ENCODE measurements around the gene CALML3.
"Not testable (repeated sequence)": the region's sequence is repeated elsewhere in the genome, so short reads cannot be mapped to it uniquely, and the experiment has no call there.

CALML3 gene

GRCh38 chr10:5524641-5525560 lies at the start of gene CALML3:
Gene CALML3 (plus strand): TSS chr10:5524961. CDS start chr10:5525086, 125 bp downstream.
- no peak for DNase-seq (ENCODE audit: low read depth)

GRCh38 chr10:5475088-5475487 lies 49.7 kb upstream of the CALML3 start:
- not testable (repeated sequence) for DNase-seq (ENCODE audit: low read depth)

DNA sequence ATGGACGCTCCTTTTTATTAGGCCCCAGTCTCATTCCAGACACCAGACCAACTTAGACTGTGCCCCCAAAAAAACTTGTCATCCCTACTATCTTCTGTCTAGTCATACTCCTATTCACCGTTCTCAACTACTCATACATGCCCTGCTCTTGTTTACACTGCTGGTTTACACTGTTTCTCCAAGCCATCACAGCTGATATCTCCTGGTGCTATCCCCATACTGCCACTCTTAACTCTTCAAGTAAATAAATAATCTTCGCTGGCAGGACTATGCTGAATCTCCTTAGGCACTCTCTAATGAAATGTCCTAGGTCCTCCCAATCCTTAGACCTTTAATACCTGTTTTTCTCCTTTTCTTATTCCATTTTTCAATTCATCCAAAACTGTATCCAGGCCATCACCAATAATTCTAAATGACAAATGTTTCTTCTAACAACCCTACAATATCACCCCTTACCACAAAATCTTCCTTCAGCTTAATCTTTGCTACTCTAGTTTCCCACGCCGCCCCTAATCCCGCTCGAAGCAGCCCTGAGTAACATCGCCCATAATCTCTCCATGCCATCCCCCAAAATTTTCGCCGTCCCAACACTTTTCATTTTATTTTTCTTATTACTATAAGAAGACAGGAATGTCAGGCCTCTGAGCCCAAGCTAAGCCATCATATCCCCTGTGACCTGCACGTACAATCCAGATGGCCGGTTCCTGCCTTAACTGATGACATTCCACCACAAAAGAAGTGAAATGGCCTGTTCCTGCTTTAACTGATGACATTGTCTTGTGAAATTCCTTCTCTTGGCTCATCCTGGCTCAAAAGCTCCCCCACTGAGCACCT lies 48.6 kb upstream of the CALML3 start:
- DNase-seq (ENCODE audit: low read depth), result not testable (repeated sequence)

- no peak for DNase-seq (ENCODE audit: low read depth)
Observed at GRCh38 chr10:5476918-5477525, 47.7 kb upstream of the CALML3 start.

DNA sequence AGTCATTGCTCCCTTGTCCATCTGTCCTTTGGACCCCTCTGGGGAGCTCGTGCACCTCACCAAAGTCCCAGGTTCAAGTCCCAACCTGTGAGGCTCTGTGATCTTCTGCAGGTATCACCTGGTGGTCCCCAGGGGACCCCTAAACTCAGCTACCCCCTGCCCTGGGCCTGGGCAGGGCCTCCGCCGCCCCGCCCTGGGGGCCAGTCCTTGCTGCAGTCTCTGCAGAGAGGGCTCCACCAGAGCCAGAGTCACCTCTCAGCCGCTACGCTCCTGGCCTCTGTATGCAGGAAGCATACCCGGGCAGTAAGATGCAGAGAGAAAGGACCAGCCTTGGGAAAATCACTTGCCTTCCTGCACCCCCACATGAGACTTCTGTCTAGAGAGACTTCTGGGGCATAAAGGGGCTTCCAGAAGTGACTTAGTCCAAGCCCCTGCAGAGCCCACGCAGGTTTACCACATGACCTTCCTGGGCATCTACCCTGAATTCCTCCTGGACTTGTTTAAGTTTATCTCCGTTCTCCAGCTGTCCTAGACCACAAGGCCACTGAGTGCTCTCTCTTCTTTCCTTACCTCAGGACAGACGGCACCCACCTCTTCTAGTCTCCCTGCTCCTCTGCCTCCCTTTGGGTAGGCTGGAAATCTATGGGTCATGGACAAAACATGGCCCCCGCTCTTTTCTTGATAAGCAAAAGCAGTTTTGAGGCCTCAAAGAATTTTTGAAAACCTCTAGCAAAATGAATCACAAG lies 46.6 kb upstream of the CALML3 start:
- no peak for DNase-seq (ENCODE audit: low read depth)

DNA sequence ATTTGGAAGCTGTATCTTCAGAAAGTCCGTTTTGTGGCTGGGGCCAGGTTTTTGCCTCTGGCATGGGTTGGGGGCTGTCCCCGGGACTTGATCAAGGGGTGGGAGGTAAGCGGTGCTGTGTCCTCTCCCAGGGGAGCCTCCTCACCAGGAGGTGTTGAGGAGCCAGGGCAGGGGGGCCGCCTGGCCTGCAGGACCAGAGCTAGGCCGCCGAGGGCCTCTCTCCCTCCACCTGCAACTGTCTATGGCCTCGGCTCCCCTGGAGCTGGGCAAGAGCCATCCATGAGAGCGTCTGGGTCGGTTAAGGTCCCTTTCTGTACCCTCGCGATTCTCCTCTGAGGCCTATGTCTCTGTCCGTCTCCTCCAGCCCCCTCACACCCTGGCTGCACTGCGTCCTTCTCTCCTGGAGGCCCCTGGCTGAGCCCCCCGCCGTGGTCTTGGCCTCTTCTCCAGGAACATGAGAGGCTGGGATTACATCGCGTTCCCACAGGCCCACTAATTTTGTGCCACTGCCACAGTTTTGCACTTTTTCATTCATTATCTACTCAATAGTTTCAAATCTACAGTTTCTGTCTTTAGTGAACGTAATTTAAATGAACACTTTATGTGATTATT lies 46.0 kb upstream of the CALML3 start:
- DNase-seq (ENCODE audit: low read depth), result no peak

GRCh38 chr10:5479481-5480161 lies 45.1 kb upstream of the CALML3 start:
- no peak for DNase-seq (ENCODE audit: low read depth)

DNA sequence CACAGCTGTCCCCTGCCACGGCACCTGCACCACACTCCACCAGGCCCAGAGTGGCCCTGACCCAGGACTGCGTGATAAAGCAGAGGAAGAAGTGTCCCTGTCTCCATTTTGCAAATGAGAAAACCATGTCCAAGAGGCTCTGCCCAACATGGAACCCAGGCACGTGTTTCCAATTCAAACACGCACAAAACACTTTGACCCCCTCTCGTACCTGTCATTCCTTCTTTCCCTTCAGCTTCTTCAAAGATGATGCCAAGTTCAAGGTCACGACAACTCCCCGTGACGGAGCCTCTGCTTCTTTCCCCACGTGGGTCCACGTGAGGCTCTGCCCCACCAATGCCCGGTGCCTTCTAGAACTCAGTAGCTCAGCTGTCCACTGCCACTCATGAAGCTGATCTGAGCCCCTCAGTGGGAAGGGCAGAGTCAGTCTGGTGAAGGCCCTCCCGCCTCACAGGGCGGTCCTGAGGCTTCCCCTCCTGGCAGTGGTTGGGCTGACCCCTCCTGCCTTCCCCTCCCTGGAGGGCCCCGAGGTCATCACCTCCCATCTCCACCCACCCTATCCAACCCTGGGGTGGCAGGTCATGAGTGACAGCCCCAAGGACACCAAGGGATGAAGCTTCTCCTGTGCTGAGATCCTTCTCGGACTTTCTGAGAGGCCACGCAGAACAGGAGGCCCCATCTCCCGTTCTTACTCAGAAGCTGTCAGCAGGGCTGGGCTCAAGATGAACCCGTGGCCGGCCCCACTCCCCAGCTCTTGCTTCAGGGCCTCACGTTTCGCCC lies 44.4 kb upstream of the CALML3 start:
- DNase-seq (ENCODE audit: low read depth), result no peak

- DNase-seq (ENCODE audit: low read depth), result no peak
Observed at GRCh38 chr10:5481121-5481520, 43.6 kb upstream of the CALML3 start.

DNA sequence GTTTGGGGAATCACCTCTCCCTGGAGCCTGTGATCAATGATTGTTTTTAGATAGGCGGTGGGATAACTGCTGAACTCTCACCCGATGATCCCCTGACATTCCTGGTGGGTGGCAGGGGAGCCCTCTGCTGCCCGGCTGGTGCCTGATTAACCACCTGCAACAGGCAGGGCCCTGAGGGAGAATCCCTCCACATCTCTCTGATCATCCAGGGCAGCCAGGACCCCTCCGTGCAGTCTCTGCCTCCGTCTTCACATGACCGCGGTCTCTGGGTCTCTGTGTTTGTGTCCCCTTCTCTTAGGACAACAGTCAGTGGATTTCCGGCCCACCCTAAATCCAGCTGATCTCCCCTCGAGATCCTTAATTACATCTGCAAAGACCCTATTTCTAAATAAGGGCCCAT lies 42.7 kb upstream of the CALML3 start:
- no peak for DNase-seq (ENCODE audit: low read depth)

GRCh38 chr10:5484205-5484604 lies 40.6 kb upstream of the CALML3 start:
- no peak for DNase-seq (ENCODE audit: low read depth)

- no peak for DNase-seq (ENCODE audit: low read depth)
Observed at GRCh38 chr10:5485290-5485689, 39.5 kb upstream of the CALML3 start.

GRCh38 chr10:5485948-5486852 lies 38.6 kb upstream of the CALML3 start:
- no peak for DNase-seq (ENCODE audit: low read depth)

DNA sequence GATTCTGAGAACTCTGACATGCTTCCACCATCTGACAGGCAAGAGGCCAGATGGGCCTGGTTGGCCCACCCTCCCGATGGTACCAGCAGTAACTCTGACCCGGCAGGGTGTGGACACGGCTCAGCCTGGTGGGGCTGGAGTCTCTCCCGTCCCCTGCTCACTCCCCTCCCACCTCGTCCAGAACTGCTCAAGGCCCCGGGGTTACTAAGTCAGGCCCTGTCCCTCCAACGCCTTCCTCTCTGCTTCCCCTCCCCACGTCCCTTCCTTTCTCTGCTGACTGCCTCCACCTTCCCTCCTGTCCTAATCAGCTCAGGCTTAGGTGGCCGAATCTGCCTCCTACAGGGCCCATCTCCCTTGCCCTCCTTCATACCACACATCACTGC lies 37.9 kb upstream of the CALML3 start:
- no peak for DNase-seq (ENCODE audit: low read depth)

DNA sequence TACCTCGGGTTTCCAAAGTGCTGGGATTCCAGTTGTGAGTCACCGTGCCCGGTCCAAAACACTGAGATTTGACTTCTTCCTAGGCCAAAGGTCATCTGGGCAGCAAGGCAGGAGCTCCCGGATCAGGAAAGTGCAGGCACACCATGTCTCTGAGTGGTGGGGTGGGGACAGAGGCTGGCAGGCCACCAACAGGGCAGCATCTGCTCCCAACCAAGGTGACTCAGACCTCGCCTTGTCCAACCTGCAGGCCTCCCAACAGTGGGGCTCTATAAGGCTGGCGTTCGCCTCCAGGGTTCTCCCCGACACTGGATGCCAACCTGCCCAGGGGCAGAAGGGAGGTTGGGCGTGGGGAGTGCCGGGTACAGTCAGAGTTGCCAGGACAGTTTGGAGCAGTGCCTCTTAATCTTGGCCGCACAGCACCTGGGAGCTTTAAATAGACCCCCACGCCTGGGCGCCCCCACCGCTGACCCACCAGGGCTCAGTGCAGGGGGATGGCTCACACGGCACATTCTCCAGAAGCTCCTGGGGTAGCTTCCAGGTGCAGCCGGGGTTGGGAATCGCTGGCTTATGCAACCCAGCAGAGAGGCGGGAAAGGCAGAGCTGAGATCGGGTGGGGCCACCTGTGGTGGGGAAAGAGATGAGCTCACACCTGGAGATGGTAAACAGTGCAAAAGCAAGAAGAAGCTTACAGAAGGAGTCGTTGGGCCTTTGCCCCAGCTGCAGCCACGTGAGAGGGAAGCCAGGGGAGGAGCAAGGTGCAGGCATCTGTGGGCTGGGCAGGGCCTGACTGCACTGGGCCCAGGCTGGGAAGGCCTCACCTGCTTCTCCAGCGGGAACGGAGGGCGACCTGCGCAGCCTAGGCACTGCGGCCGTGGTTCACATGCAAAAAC lies 36.2 kb upstream of the CALML3 start:
- no peak for DNase-seq (ENCODE audit: low read depth)

GRCh38 chr10:5490032-5490431 lies 34.7 kb upstream of the CALML3 start:
- DNase-seq (ENCODE audit: low read depth), result no peak

DNA sequence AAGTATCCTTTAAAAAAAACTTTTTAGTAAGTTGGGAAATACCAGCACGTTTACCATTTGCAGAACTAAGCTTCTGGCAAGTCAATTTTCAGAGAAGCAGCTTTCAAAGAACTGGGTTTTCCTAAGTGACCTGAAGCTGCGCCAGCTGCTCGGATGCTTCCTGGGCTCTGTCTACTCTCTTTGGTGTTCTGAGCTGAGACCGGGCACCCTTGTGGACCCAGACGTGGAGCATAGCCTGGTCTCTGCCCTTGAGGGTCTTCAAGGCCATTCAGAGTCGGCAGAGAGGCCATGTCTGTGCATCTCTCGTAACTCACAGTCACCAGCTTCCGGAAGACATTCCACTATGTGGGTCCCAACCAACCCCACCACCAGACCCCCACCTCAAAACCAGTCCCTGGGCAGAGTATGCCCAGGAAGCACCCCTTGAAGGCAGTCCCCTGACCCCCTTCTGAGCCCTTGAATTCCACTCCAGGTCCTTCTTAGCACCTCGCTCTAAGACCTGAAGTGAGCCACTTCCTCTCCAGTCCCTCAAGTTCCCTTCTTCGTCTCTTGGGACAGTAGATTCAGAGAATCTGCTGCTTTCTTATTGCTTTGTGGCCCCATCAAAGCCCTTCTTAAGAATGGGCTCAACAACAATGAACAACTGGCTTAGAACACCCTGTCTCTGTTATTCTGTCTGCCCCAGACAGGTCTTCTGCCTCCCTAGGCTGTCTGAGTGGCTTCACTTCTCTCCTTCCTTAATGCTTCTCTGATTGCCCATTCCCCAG lies 33.9 kb upstream of the CALML3 start:
- no peak for DNase-seq (ENCODE audit: low read depth)

All from HS-5 (cell line).